Stimulated activated CD4-positive, alpha-beta T cell treated with anti-CD3 and anti-CD28 coated beads, Interleukin-2, amount 100 ng/mL, for 48 hours (primary cell): Measurements from ENCODE around the gene BTG1.

ENCODE experiments used
- DNase-seq, 2 donors: peaks; one replicate each; pipeline ENCODE4 v3.0.0-alpha.2; 2020

Gene BTG1

DNA sequence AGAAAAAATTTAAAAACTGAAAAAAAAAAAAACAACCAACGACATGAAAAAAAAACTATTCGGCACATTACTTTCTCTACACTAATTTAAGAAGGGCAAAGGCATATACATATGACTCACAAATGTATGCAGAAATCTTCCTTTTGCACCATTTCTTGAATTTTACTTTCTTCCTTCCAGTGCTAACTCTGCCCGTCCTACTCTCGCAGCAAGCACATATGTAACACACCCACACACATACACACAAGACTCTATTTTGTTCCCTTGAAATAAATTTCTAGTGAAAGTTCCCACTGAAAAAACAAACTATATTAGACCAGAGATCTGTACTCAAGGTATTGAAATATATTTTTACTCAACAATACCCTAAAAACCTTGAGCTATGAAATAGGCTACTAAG, 14.6 kb downstream of the BTG1 start:
- DNase-seq: no peak

DNA sequence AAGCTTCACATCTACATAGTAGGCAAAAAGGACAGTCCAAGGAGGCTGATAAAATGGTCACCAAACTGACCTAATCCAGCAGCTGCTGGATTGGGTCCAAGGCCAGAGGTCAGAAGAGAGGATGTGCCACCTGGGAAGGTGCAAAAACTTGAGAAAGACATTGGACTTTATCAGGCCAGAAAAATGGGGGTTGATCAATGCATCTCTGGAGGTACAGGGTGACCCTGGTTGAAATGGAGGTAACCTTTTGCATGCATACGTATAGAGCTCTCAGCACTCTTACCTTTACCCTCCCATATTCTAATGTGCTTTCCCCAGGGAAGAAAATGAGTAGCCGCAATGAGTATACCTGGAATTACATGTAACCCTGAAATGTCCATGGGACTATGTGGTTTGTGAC, 16.0 kb downstream of the BTG1 start:
- DNase-seq: no peak

DNA sequence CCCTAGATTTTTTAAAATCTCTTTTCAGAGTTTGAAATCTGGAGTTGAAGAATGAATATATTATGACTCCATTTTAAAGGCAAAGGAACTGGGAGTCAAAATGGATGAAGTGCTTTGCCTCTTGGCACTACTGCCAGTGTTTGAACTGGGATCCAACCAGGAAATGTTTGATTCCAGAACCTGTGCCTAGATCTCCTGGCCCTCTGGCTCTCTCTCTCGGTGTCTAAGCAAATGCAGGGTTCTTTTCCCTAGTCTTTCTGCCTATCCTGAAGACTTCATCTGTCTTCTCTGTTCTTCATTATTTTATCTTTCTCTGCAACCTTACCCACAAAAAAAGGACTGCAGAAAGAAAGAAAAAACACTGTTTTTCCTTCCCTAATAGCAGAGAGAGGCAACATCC, 17.0 kb downstream of the BTG1 start:
- no peak for DNase-seq

DNA sequence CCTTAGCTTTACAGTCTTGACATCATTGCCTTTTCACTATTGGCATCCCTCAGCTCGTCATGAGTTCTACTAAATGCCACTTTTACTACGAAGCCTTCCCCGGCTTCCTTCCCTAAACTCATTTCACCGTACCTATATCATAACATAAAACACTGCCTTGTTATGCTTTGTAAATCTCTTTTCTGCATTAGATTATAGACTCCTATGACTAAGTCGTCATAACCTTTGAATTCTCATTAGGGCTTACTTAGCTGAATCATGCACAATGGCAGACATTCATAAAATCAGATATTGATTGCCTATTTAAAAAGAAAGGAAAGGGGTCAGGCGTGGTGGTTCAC, 21.0 kb downstream of the BTG1 start:
- DNase-seq: no peak

- DNase-seq: no peak
Measured at GRCh38 chr12:92123780-92124688, 21.6 kb downstream of the BTG1 start.

DNA sequence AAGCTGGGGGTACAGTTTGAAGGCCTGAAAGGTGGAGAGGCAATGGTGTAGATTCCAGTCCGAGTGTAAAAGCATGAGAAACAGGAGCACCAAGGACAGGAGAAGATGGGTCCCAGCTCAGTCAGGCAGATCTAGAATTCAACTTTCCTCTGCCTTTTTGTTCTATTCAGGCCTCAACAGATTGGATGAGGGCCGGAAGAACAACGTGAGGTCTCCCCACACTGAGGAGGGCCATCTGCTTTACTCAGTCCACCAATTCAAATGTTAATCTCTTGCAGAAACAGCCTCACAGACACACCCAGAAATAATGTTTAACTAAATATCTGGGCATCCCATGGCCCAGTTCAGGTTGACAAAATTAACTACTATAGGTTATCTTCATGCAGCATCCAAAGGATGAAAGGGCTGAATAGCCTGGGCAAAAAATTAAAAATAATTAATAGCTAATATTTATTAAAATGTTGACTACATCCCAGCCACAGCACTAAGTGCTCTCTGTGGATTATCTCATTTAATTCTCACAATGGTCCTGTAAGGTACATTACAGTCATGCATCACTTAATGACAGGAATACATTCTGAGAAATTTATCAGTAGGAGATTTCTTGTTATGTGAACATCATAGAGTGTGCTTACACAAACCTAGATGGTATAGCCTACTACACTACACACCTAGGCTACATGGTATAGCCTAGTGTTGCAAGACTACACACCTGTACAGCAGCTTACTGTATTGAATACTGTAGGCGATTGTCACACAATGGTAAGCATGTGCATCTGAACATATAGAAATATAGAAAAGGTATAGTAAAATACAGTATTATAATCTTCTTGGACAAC, 22.5 kb downstream of the BTG1 start:
- no peak for DNase-seq

DNA sequence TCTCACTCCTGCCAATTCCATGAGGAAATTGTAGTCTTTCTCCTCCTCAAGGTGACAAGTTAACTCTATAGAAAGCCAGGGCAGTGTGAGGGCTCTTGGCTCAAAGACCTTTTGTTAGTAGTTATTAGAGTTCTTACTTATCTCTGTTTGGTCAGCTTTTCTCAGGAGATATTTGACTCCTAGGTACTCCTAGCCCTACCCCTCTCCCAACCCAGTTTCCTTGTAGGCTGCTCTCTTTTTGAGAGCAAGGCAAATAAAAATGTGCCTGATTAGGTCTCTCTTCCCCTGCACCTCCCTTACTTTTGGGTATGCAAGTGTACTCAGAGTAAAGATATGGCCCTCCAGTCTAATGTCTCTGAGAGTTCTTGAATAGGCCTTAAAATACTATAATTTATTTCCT, 23.8 kb downstream of the BTG1 start:
- no peak for DNase-seq

DNA sequence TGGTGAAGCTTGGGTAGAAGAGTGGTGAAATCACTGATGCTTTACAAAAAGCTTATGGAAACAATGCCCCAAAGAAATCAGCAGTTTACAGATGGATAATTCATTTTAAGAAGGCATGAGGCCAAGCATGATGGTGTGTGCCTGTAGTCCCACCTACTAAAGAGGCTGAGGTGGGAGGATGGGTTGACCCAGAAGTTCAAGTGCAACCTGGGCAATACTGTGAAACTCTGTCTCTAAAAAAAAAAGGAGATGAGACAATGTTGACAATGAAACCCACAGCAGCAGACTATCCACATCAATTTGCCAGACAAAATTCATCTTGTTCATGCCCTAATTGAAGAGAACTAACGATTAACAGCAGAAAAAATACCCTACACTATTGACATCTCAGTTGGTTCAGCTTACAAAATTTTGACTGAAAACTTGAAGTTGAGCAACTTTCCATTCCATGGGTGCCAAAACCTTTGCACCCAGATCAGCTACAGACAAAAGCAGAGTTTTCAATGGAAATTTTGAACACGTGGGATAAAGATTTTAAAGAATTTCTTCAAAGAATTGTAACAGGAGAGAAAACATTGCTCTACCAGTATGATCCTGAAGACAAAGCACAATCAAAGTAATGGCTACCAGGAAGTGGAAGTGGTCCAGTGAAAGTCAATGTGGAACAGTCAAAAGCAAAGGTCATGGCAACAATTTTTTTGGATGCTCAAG, 26.7 kb downstream of the BTG1 start:
- DNase-seq: no peak

- DNase-seq: no peak
Measured at GRCh38 chr12:92114834-92115233, 30.8 kb downstream of the BTG1 start.

GRCh38 chr12:92111256-92111655, 34.4 kb downstream of the BTG1 start:
- no peak for DNase-seq

DNA sequence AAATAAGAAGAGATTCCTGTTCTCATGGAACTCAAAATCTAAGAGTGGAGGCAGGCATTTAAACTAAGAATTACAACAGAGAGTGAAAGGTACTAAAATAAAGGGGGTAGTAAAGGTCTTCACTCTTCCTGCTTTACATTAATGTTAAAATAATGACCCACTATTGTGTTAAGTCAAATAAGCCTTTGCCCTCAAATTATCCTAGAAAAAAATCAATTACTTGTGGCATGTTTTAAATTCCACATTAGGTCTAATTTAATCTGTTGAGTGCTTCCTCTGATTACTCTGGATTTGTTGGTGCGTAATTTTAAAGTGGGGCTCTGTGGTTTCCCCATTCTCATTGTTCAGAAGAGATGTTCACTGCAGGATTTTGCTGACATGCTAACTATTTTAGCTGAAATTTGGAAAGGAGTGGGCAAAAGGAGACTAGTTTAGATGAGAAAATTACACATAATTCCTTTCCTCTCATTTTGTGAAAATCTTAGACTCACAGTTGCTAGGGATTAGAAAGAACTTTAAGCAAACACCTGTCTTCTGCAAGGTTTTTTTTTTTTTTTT, 35.5 kb downstream of the BTG1 start:
- no peak for DNase-seq

DNA sequence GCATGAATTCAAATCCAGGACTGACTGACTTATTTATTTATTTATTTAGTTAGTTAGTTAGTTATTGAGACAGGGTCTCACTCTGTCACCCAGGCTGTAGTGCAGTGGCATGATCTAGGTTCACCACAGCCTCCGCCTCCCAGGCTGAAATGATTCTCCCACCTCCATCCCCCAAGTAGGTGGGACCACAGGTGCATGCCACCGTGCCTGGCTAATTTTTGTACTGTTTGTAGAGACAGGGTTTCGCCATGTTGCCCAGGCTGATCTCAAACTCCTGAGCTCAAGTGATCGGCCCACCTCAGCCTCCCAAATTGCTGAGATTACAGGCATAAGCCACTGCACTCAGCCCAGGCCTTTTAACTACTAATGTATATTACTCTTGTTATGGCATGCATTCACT, 36.0 kb downstream of the BTG1 start:
- no peak for DNase-seq

- no peak for DNase-seq
Measured at GRCh38 chr12:92108651-92109050, 37.0 kb downstream of the BTG1 start.

DNA sequence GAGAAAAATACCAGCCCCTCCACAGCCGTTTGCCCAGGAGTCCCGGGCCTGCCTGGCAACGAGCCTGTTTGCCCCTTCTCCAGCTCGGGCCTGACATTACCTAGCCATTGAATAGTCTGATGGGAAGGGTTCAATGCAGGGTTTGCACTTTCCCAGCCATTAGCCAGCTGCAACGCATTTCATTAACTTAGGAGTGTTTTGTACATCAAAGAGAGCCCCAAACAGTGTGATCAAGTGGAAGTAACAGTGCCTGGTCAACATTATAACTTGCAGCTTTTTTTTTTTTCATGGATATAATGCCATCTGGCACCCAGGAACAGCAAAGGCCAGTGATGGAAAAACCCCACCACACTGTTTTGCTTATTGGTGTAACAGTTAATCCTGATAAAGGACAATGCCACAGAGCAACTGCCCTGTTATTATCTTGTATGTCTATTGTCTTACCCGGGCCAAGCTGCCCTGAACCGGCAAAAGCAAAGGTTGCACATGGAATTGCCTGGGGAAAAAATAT, 38.0 kb downstream of the BTG1 start:
- no peak for DNase-seq

GRCh38 chr12:92107094-92107493, 38.6 kb downstream of the BTG1 start:
- no peak for DNase-seq

GRCh38 chr12:92105676-92106075, 40.0 kb downstream of the BTG1 start:
- DNase-seq: no peak

DNA sequence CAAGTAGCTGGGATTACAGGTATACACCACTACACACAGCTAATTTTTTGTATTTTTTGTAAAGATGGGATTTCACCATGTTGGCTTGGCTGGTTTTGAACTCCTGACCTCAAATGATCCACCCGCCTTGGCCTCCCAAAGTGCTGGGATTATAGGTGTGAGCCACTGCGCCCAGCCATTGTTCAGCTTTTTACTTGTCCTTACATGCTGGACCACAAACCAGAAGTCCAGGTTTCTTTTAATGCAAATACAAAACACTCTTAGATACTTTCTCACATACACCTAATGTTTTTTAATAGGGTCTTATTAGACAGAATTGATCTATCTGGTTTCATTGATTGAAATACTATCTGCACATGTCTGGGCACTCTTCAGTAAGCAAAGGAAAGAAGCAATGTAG, 40.5 kb downstream of the BTG1 start:
- no peak for DNase-seq

GRCh38 chr12:92102606-92103005, 43.0 kb downstream of the BTG1 start:
- no peak for DNase-seq

- no peak for DNase-seq
Measured at GRCh38 chr12:92098594-92099380, 46.9 kb downstream of the BTG1 start.

- DNase-seq: no peak
Measured at GRCh38 chr12:92096346-92097136, 49.1 kb downstream of the BTG1 start.

- DNase-seq: no peak
Measured at GRCh38 chr12:92094751-92095161, 50.9 kb downstream of the BTG1 start.
